ENCODE results near the gene ADARB1.

ADARB1 gene

GRCh38 chr21:45064618-45065399 lies 9.6 kb upstream of the ADARB1 start:
- ATAC-seq (ENCODE audit: insufficient read depth, low read depth) = no peak
- Histone ChIP-seq H3K9me3 (ENCODE audit: insufficient read depth, low read length, severe bottlenecking) (no peaks in the 10 kb centered on the region), H3K4me2 (ENCODE audit: insufficient read depth, low read length) (no peak overlapping the region), H4K20me1 (ENCODE audit: insufficient read depth, low read length) (no peaks in the 10 kb centered on the region), H3K79me2 (ENCODE audit: insufficient read depth, low read length) (no peaks in the 10 kb centered on the region), H3K4me1 (ENCODE audit: insufficient read depth, low read length) (no peaks in the 10 kb centered on the region), H3K4me3 (ENCODE audit: low read depth in 1 of 2, low read length in 2 of 2) (no peak overlapping the region), H3K27ac (ENCODE audit: low read length) (no peak overlapping the region), H2AFZ (ENCODE audit: low read depth, low read length) (no peak overlapping the region), H3K9ac (ENCODE audit: low read depth, low read length) (no peak overlapping the region), H3K36me3 (ENCODE audit: insufficient read depth, low read length) (no peaks in the 10 kb centered on the region), H3K27me3 (ENCODE audit: insufficient read depth, low read length, poor library complexity) (no peaks in the 10 kb centered on the region)
- DNase-seq = no peak
- no peak for TF ChIP-seq EZH2 (IDR thresholded peaks at IDR 0.05; ENCODE audit: borderline replicate concordance, low read depth, low read length, severe bottlenecking)
- no peak for TF ChIP-seq CTCF (IDR thresholded peaks at IDR 0.05; ENCODE audit: borderline replicate concordance, extremely low read depth, low read length, poor library complexity, severe bottlenecking)

- H2AFZ ChIP-seq (ENCODE audit: low read depth, low read length) = no peak overlapping the region
- H3K4me2 ChIP-seq (ENCODE audit: insufficient read depth, low read length) = no peak overlapping the region
- no peaks in the 10 kb centered on the region for H3K4me1 ChIP-seq (ENCODE audit: insufficient read depth, low read length)
- no peaks in the 10 kb centered on the region for H3K27me3 ChIP-seq (ENCODE audit: insufficient read depth, low read length, poor library complexity)
- no peaks in the 10 kb centered on the region for H4K20me1 ChIP-seq (ENCODE audit: insufficient read depth, low read length)
- no peak overlapping the region for H3K27ac ChIP-seq (ENCODE audit: low read length)
- no peak for DNase-seq
- no peaks in the 10 kb centered on the region for H3K79me2 ChIP-seq (ENCODE audit: insufficient read depth, low read length)
- H3K36me3 ChIP-seq (ENCODE audit: insufficient read depth, low read length) = no peaks in the 10 kb centered on the region
- no peak for ATAC-seq (ENCODE audit: insufficient read depth, low read depth)
- TF ChIP-seq EZH2 (IDR thresholded peaks at IDR 0.05; ENCODE audit: borderline replicate concordance, low read depth, low read length, severe bottlenecking) = no peak
- no peak for TF ChIP-seq CTCF (IDR thresholded peaks at IDR 0.05; ENCODE audit: borderline replicate concordance, extremely low read depth, low read length, poor library complexity, severe bottlenecking)
- H3K9me3 ChIP-seq (ENCODE audit: insufficient read depth, low read length, severe bottlenecking) = no peaks in the 10 kb centered on the region
- H3K4me3 ChIP-seq (ENCODE audit: low read depth in 1 of 2, low read length in 2 of 2) = no peak overlapping the region
- H3K9ac ChIP-seq (ENCODE audit: low read depth, low read length) = no peak overlapping the region
These were observed 6.7 kb upstream of the ADARB1 start for GRCh38 chr21:45067462-45068285.

GRCh38 chr21:45069085-45069484 lies 5.3 kb upstream of the ADARB1 start:
- H3K9me3 ChIP-seq (ENCODE audit: insufficient read depth, low read length, severe bottlenecking) = no peaks in the 10 kb centered on the region
- no peak overlapping the region for H3K27ac ChIP-seq (ENCODE audit: low read length)
- no peaks in the 10 kb centered on the region for H3K36me3 ChIP-seq (ENCODE audit: insufficient read depth, low read length)
- H3K79me2 ChIP-seq (ENCODE audit: insufficient read depth, low read length) = no peaks in the 10 kb centered on the region
- H3K27me3 ChIP-seq (ENCODE audit: insufficient read depth, low read length, poor library complexity) = no peaks in the 10 kb centered on the region
- no peak overlapping the region for H3K9ac ChIP-seq (ENCODE audit: low read depth, low read length)
- no peak overlapping the region for H3K4me2 ChIP-seq (ENCODE audit: insufficient read depth, low read length)
- no peak overlapping the region for H2AFZ ChIP-seq (ENCODE audit: low read depth, low read length)
- H3K4me3 ChIP-seq (ENCODE audit: low read depth in 1 of 2, low read length in 2 of 2) = no peak overlapping the region
- H3K4me1 ChIP-seq (ENCODE audit: insufficient read depth, low read length) = peaks cover 11% of the 10 kb centered on the region
- DNase-seq (no peak), ATAC-seq (ENCODE audit: insufficient read depth, low read depth) (no peak)
- no peaks in the 10 kb centered on the region for H4K20me1 ChIP-seq (ENCODE audit: insufficient read depth, low read length)
- TF ChIP-seq EZH2 (IDR thresholded peaks at IDR 0.05; ENCODE audit: borderline replicate concordance, low read depth, low read length, severe bottlenecking) = no peak
- no peak for TF ChIP-seq CTCF (IDR thresholded peaks at IDR 0.05; ENCODE audit: borderline replicate concordance, extremely low read depth, low read length, poor library complexity, severe bottlenecking)
